Parathyroid adenoma (tissue), 2 donors: Measurements from ENCODE around the gene OAT.

Experiments used
- H2AFZ ChIP-seq: fragments of 300-600 bp; sonication (generic); one replicate; pipeline ENCODE4 v1.7.0; 2017; ENCODE audit warnings: antibody characterized with exemption, mild to moderate bottlenecking
- H3K27ac ChIP-seq: fragments of 300-600 bp; sonication (generic); one replicate; pipeline ENCODE4 v1.7.0; 2017
- H3K27me3 ChIP-seq: fragments of 300-600 bp; sonication (generic); one replicate; pipeline ENCODE4 v1.7.0; 2017; ENCODE audit warnings: low read length; ENCODE audit not compliant: control insufficient read depth, insufficient read depth
- H3K36me3 ChIP-seq: fragments of 300-600 bp; sonication (generic); one replicate; pipeline ENCODE4 v1.7.0; 2017; ENCODE audit warnings: low read length; ENCODE audit not compliant: control insufficient read depth, insufficient read depth
- H3K4me1 ChIP-seq: fragments of 300-600 bp; sonication (generic); one replicate; pipeline ENCODE4 v1.7.0; 2017; ENCODE audit warnings: control low read depth
- H3K4me2 ChIP-seq: fragments of 300-600 bp; sonication (generic); one replicate; pipeline ENCODE4 v1.7.0; 2017; ENCODE audit warnings: low read length
- H3K4me3 ChIP-seq: fragments of 300-600 bp; sonication (generic); one replicate; pipeline ENCODE4 v1.7.0; 2017; ENCODE audit warnings: low read depth, low read length
- H3K79me2 ChIP-seq: fragments of 300-600 bp; sonication (generic); one replicate; pipeline ENCODE4 v1.7.0; 2017; ENCODE audit warnings: control low read depth
- H3K9ac ChIP-seq: fragments of 300-600 bp; sonication (generic); one replicate; pipeline ENCODE4 v1.7.0; 2017; ENCODE audit warnings: mild to moderate bottlenecking
- H3K9me3 ChIP-seq: fragments of 300-600 bp; sonication (generic); one replicate; pipeline ENCODE4 v1.7.0; 2017; ENCODE audit warnings: low read length; ENCODE audit not compliant: control insufficient read depth
- TF ChIP-seq, protein P1 (sequence below): fragments of 300-600 bp; sonication (generic); IDR thresholded peaks from one replicate; pipeline ENCODE4 v1.7.0; 2017; ENCODE audit warnings: antibody characterized with exemption, mild to moderate bottlenecking
- donor health status: primary hyperparathyroidism.

The OAT gene

DNA sequence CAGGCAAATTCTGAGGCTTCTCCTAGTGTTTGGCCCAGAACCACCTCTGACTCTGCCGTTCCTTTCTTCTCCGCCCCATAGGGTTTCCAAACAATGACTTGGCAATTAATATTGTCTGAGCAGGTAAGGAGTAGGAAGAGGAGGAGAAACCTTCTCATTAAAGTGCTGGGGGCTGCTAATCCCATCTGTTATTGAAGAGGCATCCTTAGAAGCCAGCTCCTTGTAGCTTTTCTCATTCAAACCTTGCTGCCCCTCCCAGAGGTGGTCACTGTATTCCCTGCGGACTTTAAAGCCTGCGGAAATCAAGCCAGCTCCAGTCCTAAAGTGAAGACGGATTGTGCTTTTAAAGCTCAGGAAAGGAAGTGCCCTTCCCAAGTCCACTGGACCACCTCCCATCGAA is 32.6 kb upstream of the OAT start:
- TF ChIP-seq, protein P1, sequence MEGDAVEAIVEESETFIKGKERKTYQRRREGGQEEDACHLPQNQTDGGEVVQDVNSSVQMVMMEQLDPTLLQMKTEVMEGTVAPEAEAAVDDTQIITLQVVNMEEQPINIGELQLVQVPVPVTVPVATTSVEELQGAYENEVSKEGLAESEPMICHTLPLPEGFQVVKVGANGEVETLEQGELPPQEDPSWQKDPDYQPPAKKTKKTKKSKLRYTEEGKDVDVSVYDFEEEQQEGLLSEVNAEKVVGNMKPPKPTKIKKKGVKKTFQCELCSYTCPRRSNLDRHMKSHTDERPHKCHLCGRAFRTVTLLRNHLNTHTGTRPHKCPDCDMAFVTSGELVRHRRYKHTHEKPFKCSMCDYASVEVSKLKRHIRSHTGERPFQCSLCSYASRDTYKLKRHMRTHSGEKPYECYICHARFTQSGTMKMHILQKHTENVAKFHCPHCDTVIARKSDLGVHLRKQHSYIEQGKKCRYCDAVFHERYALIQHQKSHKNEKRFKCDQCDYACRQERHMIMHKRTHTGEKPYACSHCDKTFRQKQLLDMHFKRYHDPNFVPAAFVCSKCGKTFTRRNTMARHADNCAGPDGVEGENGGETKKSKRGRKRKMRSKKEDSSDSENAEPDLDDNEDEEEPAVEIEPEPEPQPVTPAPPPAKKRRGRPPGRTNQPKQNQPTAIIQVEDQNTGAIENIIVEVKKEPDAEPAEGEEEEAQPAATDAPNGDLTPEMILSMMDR = no peak
- no peak overlapping the region for H3K4me2 ChIP-seq
- no peaks in the 10 kb centered on the region for H3K36me3 ChIP-seq
- H3K27me3 ChIP-seq = no peaks in the 10 kb centered on the region
- H3K27ac ChIP-seq = no peak overlapping the region
- no peak overlapping the region for H3K4me3 ChIP-seq
- no peak overlapping the region for H2AFZ ChIP-seq
- H3K4me1 ChIP-seq = no peaks in the 10 kb centered on the region
- H3K9me3 ChIP-seq = no peaks in the 10 kb centered on the region
- H3K9ac ChIP-seq = no peak overlapping the region
- H3K79me2 ChIP-seq = no peaks in the 10 kb centered on the region

DNA sequence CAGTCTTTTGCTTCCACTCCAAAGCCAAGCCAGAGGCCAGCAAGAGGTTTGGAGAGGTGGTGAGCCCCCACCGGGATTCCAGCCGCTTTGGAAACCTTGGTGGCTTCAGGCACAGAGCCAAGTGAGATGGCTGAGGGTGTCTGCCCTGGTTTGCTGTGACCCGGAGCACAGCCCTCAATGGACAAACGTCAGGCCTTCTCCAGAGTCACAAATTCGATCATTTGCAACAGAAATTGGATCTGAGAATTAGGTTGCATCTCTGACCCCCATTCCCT is 32.0 kb upstream of the OAT start:
- no peak overlapping the region for H3K9ac ChIP-seq
- TF ChIP-seq, protein P1 = no peak
- no peaks in the 10 kb centered on the region for H3K36me3 ChIP-seq
- H3K27me3 ChIP-seq = no peaks in the 10 kb centered on the region
- H3K9me3 ChIP-seq = no peaks in the 10 kb centered on the region
- H3K4me1 ChIP-seq = no peaks in the 10 kb centered on the region
- H2AFZ ChIP-seq = no peak overlapping the region
- no peak overlapping the region for H3K4me3 ChIP-seq
- H3K27ac ChIP-seq = no peak overlapping the region
- no peaks in the 10 kb centered on the region for H3K79me2 ChIP-seq
- no peak overlapping the region for H3K4me2 ChIP-seq

DNA sequence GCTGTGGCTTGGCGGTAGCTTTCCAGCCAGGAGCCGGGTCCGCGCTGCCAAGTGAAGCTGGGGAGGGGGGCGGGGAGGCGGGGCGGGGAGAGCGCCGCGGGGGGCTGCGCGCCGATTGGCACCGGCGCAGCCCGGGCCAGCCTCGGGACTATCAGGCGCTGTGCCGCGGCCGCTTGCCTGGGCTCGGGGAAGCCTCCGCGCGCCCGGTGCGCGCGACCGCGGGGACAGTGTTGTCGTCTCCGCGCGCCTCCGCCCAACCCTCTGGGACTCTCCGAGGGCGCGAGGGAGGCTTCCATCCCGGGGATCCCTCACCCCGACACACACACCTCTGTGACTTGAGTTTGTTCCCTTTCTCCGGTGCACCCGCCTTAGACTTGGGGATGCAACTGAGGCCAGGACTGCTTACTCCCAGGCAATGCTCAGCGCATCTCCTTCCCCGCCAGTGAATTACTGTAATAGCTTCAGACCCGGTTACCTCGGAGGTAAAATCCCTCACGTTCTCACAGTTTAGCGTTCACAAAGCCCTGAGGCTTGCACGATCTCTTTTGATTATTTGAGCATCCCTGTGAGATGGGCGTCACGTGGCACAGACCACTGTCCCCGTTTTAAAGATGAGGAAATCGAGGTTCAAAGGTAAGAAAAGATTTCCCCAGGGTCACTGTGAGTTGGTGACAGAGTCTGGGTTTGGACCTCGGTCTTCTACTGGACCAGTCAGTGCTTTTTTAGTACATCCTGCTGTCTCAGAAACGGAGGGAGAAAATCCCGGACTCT is 31.5 kb upstream of the OAT start, which contains the start of gene NKX1-2:
NKX1-2 (minus strand) TSS at position 24 of the 771 bp plus-strand sequence. CDS start 92 bp downstream, outside the sequence.
- H3K9me3 ChIP-seq = no peaks in the 10 kb centered on the region
- TF ChIP-seq, protein P1 = no peak
- H3K27ac ChIP-seq = no peak within 1 kb of the TSS
- no peaks in the 10 kb centered on the region for H3K79me2 ChIP-seq
- H2AFZ ChIP-seq = no peak within 1 kb of the TSS
- no peaks in the 10 kb centered on the region for H3K4me1 ChIP-seq
- no peaks in the 10 kb centered on the region for H3K27me3 ChIP-seq
- no peaks in the 10 kb centered on the region for H3K36me3 ChIP-seq
- H3K4me3 ChIP-seq = no peak within 1 kb of the TSS
- H3K4me2 ChIP-seq = no peak within 1 kb of the TSS
- no peak within 1 kb of the TSS for H3K9ac ChIP-seq

DNA sequence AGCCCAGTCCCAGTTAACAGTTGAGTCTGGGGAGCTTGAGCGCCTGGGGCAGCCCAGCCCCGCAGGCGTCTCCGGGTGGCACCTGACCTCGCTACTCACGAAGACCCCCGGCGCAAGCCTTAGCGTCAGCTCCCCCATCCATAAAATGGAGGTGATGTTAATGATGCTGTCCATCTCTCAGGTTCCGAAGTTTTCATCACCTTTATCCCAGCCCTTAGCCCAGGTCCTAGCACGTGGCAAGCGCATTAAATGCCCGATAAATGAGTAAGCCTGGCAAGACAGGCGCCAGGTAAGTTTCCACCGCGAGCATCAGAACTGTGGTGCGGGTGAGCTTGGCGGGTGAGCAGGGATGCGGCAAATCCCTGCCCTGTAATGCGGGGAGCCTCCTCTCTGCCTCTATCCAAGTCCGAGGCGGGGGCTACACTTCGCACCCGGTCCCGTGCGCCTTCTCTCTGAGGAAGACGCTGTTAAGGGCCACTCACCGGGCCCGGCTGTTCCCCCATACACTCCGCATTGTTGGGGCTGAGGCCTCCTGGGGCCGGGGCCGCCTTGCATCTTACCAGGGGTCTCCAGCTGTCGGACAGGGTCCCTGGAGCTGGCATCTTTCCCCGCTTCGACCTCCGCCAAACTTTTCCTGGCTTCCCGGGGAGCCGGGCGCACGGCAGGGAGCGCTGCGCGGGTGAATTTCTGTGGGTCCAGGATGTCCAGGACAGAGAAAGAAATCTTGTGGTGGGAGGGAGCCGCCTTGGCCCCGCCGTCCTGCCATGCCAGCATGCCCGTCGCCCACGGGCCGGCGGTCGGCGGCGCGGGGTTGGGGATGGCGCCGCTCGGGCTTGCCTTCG is 30.7 kb upstream of the OAT start:
- no peak overlapping the region for H3K4me2 ChIP-seq
- H3K9me3 ChIP-seq = no peaks in the 10 kb centered on the region
- TF ChIP-seq, protein P1 = no peak
- no peaks in the 10 kb centered on the region for H3K27me3 ChIP-seq
- no peak overlapping the region for H2AFZ ChIP-seq
- no peak overlapping the region for H3K4me3 ChIP-seq
- no peaks in the 10 kb centered on the region for H3K4me1 ChIP-seq
- no peaks in the 10 kb centered on the region for H3K79me2 ChIP-seq
- no peak overlapping the region for H3K27ac ChIP-seq
- no peak overlapping the region for H3K9ac ChIP-seq
- H3K36me3 ChIP-seq = no peaks in the 10 kb centered on the region
